SK-N-SH (cell line): ENCODE data around the gene CTCF. TPM values are rescaled to one million over a fixed set of nuclear protein-coding genes. Genes with fewer than 3 reads are reported as not detected.

Source experiments
- CTCF ChIA-PET: fragments of 300-600, 350-600 bp; formaldehyde crosslinking; extraction: SDS; loops from one replicate; lab custom pipeline; 2021; lab: Yijun Ruan, JAX
- POLR2A ChIA-PET: fragments of 350-600 bp; sonication (Branson Sonifier 250); formaldehyde crosslinking; extraction: SDS; loops from one replicate; lab custom pipeline; 2020; ENCODE audit warnings: antibody characterized with exemption, inconsistent platforms; lab: Yijun Ruan, JAX
- DNase-seq: peaks from one replicate; pipeline ENCODE4 v3.0.0; 2012
- H2AFZ ChIP-seq: fragments of 200-600 bp; sonication (generic); 2 replicates; pipeline ENCODE4 v1.8.1; 2016; ENCODE audit warnings: antibody characterized with exemption, mild to moderate bottlenecking, low read depth
- H3F3A ChIP-seq: fragments of 200-600 bp; sonication (generic); replicated peaks from 2 replicates; pipeline ENCODE3; 2016; ENCODE audit warnings: antibody characterized with exemption, mild to moderate bottlenecking; ENCODE audit not compliant: insufficient read depth
- H3K27ac ChIP-seq, 2 experiments: fragments of 200-500 bp in 1 of 2; fragments of 200-600 bp in 1 of 2; sonication (Bioruptor generic) in 1 of 2; sonication (generic), shearing (Covaris generic) in 1 of 2; 2 replicates each; pipeline versions ENCODE4 v1.5.1 to v1.6.1; 2014 to 2016; ENCODE audit warnings: low read depth in 2 of 2, inconsistent platforms in 1 of 2, low read length in 1 of 2, mild to moderate bottlenecking in 1 of 2, mixed read lengths in 1 of 2
- H3K27me3 ChIP-seq: fragments of 200-600 bp; sonication (generic), shearing (Covaris generic); 2 replicates; pipeline ENCODE4 v1.6.1; 2016; ENCODE audit warnings: mixed run types; ENCODE audit not compliant: insufficient read depth
- H3K36me3 ChIP-seq, 2 experiments: fragments of 200-500 bp in 1 of 2; fragments of 200-600 bp in 1 of 2; sonication (Bioruptor generic) in 1 of 2; sonication (generic) in 1 of 2; replicated peaks in 1 of 2; 2 replicates each; pipeline versions ENCODE3 to v1.5.1; 2014 to 2016; ENCODE audit warnings: low read length in 1 of 2, mild to moderate bottlenecking in 1 of 2; ENCODE audit not compliant: insufficient read depth in 2 of 2, control insufficient read depth in 1 of 2
- H3K4me1 ChIP-seq, 2 experiments: fragments of 200-500 bp in 1 of 2; fragments of 200-600 bp in 1 of 2; sonication (Bioruptor generic) in 1 of 2; sonication (generic), shearing (Covaris generic) in 1 of 2; 2 replicates each; pipeline versions ENCODE4 v1.5.1 to v1.6.1; 2014 to 2016; ENCODE audit warnings: low read depth in 1 of 2, low read length in 1 of 2, mixed run types in 1 of 2; ENCODE audit not compliant: insufficient read depth in 2 of 2, control insufficient read depth in 1 of 2
- H3K4me2 ChIP-seq: fragments of 200-600 bp; sonication (generic), shearing (Covaris generic); 2 replicates; pipeline ENCODE4 v1.6.1; 2017; ENCODE audit warnings: mixed run types
- H3K4me3 ChIP-seq, 2 experiments: fragments of 200-500 bp in 1 of 2; fragments of 200-600 bp in 1 of 2; sonication (Bioruptor generic) in 1 of 2; sonication (generic), shearing (Covaris generic) in 1 of 2; 2 replicates each; pipeline versions ENCODE4 v1.5.1 to v1.8.1; 2014 to 2016; ENCODE audit warnings: low read depth in 2 of 2, inconsistent platforms in 1 of 2, low read length in 1 of 2, mild to moderate bottlenecking in 1 of 2, mixed read lengths in 1 of 2, moderate library complexity in 1 of 2
- H3K79me2 ChIP-seq: fragments of 200-600 bp; sonication (generic); 2 replicates; pipeline ENCODE4 v1.8.1; 2017; ENCODE audit warnings: mild to moderate bottlenecking; ENCODE audit not compliant: insufficient read depth
- H3K9ac ChIP-seq: fragments of 200-600 bp; sonication (generic); 2 replicates; pipeline ENCODE4 v1.6.1; 2017; ENCODE audit warnings: mixed run types
- H3K9me2 ChIP-seq: fragments of 200-600 bp; sonication (generic); 2 replicates; pipeline ENCODE4 v1.6.1; 2017; ENCODE audit warnings: mixed run types
- H3K9me3 ChIP-seq: fragments of 200-600 bp; sonication (generic); 2 replicates; pipeline ENCODE4 v1.6.1; 2017; ENCODE audit warnings: mixed run types, mild to moderate bottlenecking, moderate library complexity
- H4K20me1 ChIP-seq: fragments of 200-600 bp; sonication (generic); 2 replicates; pipeline ENCODE4 v1.6.1; 2017; ENCODE audit warnings: mild to moderate bottlenecking, mixed run types; ENCODE audit not compliant: insufficient read depth
- CHD2 ChIP-seq: fragments of 150-350 bp; IDR thresholded peaks from 2 replicates; pipeline ENCODE4 v1.6.1; 2018; ENCODE audit warnings: low read length; ENCODE audit not compliant: partially characterized antibody
- EP300 ChIP-seq, 2 experiments: IDR thresholded peaks; 2 replicates each; pipeline versions ENCODE4 v1.4.0 to v1.6.1; 2012; ENCODE audit warnings: borderline replicate concordance in 1 of 2, low read depth in 1 of 2, low read length in 1 of 2
- EZH2phosphoT487 ChIP-seq: fragments of 200-600 bp; sonication (generic); IDR thresholded peaks from 2 replicates; pipeline ENCODE4 v1.6.1; 2017; ENCODE audit warnings: low read depth, mixed run types, mild to moderate bottlenecking, antibody characterized with exemption, moderate library complexity, borderline replicate concordance
- GATA2 ChIP-seq: sonication (generic); formaldehyde crosslinking; IDR thresholded peaks from 2 replicates; pipeline ENCODE4 v1.5.0; 2020; ENCODE audit warnings: mild to moderate bottlenecking, missing genetic modification reagents
- POLR2AphosphoS5 ChIP-seq: IDR thresholded peaks from 2 replicates; pipeline ENCODE4 v1.6.1; 2012; ENCODE audit warnings: low read depth, low read length
- RAD21 ChIP-seq: IDR thresholded peaks from 2 replicates; pipeline ENCODE4 v1.6.1; 2012; ENCODE audit warnings: mild to moderate bottlenecking, low read length
- REST ChIP-seq: IDR thresholded peaks from 2 replicates; pipeline ENCODE4 v1.6.1; 2012; ENCODE audit warnings: mild to moderate bottlenecking, low read depth, low read length, moderate library complexity
- SIN3A ChIP-seq: IDR thresholded peaks from 2 replicates; pipeline ENCODE4 v1.6.1; 2012; ENCODE audit warnings: low read depth, mild to moderate bottlenecking, low read length, moderate library complexity, borderline replicate concordance
- SMC3 ChIP-seq: IDR thresholded peaks from 2 replicates; pipeline ENCODE4 v1.6.1; 2012; ENCODE audit warnings: low read depth, low read length, improper control_type of control experiment
- TAF1 ChIP-seq: IDR thresholded peaks from 2 replicates; pipeline ENCODE4 v1.6.1; 2012; ENCODE audit warnings: low read depth, mild to moderate bottlenecking, low read length, moderate library complexity, borderline replicate concordance
- TCF12 ChIP-seq: IDR thresholded peaks from 2 replicates; pipeline ENCODE4 v1.4.0; 2012
- TEAD4 ChIP-seq: IDR thresholded peaks from 2 replicates; pipeline ENCODE4 v1.4.0; 2012; ENCODE audit warnings: mild to moderate bottlenecking, borderline replicate concordance; ENCODE audit not compliant: insufficient read depth
- WGBS: methylation state at CpG from one replicate; pipeline ENCODE4 v1.1.6; 2017; ENCODE audit warnings: low lambda C conversion rate; 5-methylcytosine and 5-hydroxymethylcytosine counted together
- polyA plus RNA-seq, 3 experiments: library from polyadenylated mRNA; depleted of rRNA; stranded (reverse); fragments of >200 nt; gene quantifications; 2 replicates each; pipeline ENCODE4 v1.2.3, GENCODE V29; 2012
- TF ChIP-seq, protein P1 (sequence below): IDR thresholded peaks from 2 replicates; pipeline ENCODE4 v1.4.0; 2012; ENCODE audit warnings: low read depth, borderline replicate concordance
- TF ChIP-seq, protein P2 (sequence below): IDR thresholded peaks from 2 replicates; pipeline ENCODE4 v1.4.0; 2012; ENCODE audit warnings: low read depth, borderline replicate concordance
- TF ChIP-seq, protein P3 (sequence below): IDR thresholded peaks from 2 replicates; pipeline ENCODE4 v1.4.0; 2012; ENCODE audit warnings: low read depth

The CTCF gene
- polyA plus RNA-seq, 1 of the 3 experiments (the other 2 are of a cell fraction): 19.6 TPM

DNA sequence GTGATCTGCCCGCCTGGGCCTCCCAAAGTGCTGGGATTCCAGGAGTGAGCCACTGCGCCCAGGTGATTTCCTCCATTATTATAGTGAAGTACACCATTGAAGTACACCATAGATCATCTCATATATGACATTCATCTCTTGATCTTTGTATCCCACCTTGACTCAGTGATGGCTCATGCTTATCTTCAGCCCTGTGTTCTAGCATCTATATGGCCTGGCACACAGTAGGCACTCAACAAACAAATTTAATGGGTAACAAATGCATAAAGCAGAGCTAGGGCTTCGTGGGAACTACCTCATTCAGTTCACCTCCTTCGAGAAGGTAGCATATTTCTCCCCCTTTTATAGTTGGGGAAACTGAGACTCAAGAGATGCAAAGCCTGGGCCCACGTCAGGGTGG lies 103.3 kb downstream of the CTCF start (continued):
- TF ChIP-seq, protein P1, sequence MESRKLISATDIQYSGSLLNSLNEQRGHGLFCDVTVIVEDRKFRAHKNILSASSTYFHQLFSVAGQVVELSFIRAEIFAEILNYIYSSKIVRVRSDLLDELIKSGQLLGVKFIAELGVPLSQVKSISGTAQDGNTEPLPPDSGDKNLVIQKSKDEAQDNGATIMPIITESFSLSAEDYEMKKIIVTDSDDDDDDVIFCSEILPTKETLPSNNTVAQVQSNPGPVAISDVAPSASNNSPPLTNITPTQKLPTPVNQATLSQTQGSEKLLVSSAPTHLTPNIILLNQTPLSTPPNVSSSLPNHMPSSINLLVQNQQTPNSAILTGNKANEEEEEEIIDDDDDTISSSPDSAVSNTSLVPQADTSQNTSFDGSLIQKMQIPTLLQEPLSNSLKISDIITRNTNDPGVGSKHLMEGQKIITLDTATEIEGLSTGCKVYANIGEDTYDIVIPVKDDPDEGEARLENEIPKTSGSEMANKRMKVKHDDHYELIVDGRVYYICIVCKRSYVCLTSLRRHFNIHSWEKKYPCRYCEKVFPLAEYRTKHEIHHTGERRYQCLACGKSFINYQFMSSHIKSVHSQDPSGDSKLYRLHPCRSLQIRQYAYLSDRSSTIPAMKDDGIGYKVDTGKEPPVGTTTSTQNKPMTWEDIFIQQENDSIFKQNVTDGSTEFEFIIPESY: no peak
- no peak for TF ChIP-seq CHD2
- TF ChIP-seq SIN3A: no peak
- TF ChIP-seq TEAD4: no peak
- TF ChIP-seq SMC3: no peak
- TF ChIP-seq GATA2 (CRISPR knock-in tag): no peak
- no peak for TF ChIP-seq TAF1
- no peak for TF ChIP-seq POLR2AphosphoS5
- no peak for TF ChIP-seq TCF12
- no peak for TF ChIP-seq REST
- TF ChIP-seq, protein P2, sequence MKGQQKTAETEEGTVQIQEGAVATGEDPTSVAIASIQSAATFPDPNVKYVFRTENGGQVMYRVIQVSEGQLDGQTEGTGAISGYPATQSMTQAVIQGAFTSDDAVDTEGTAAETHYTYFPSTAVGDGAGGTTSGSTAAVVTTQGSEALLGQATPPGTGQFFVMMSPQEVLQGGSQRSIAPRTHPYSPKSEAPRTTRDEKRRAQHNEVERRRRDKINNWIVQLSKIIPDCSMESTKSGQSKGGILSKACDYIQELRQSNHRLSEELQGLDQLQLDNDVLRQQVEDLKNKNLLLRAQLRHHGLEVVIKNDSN: no peak
- no peak for TF ChIP-seq EP300 (IDR thresholded peaks at IDR 0.05; ENCODE audit: borderline replicate concordance in 1 of 2, low read depth in 1 of 2, low read length in 1 of 2)
- TF ChIP-seq EZH2phosphoT487: no peak

DNA sequence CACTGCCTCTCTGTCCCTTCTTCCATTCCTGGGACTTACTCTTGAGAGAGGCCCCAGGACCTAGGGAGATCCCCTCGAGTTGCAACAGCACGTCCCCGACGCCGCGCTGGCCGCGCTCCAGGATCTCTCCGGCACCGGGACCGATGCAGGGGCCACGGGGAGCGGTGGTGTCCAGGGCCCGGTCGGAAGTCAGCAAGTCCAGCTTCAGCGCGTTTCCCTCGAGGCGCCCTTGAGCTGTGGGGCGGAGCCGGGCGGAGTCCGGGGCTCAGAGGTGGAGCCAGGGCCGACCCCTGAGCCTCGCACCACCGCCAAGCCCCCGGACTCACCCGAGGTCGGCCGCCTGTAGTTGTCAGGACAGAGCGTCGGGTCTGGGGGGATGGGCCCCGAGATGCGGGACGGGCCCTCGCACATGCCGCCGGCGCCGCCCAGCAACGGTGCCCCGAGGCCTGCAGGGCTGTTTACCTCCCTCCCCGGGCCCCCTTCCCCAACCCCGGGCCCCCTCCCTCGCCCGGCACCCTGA lies 103.8 kb downstream of the CTCF start:
- Histone ChIP-seq H4K20me1 (no peaks in the 10 kb centered on the region), H3K36me3 (peaks cover 0 to 13% of the 10 kb centered on the region in 2 experiments), H3K9me3 (no peaks in the 10 kb centered on the region), H3K4me3 (peak overlapping the region; percentile 67 to 73), H3K9ac (peak overlapping the region; percentile 75), H3K27ac (peak overlapping the region; percentile 56 to 66; a peak in 3 of 4 replicates), H3K4me1 (peaks cover 10 to 33% of the 10 kb centered on the region in 2 experiments; a peak in 2 of 4 replicates), H3K4me2 (peak overlapping the region; percentile 99), H2AFZ (peak overlapping the region; percentile 94; the same call in 1 of the 2 replicates), H3K27me3 (no peaks in the 10 kb centered on the region), H3K79me2 (peaks cover 3% of the 10 kb centered on the region; the same call in 1 of the 2 replicates)
- 10% methylated on average over 2 of the region's 46 CpGs for whole genome bisulfite sequencing
- CTCF ChIA-PET: interaction anchor here (1.1 to 18.3 kb wide), 11 partner anchors 14 to 238 kb away, joined by 3 to 246 read pairs (median 9); partner anchors contain the start of genes ATP6V0D1, CARMIL2 and CTCF
- POLR2A ChIA-PET: interaction anchor here (0.8 to 2.4 kb wide), 6 partner anchors 10 to 180 kb away, joined by 3 to 11 read pairs (median 4); partner anchors contain the start of genes CTCF and RIPOR1
- peak; percentile 82 for DNase-seq
- TF ChIP-seq RAD21: no peak
- TF ChIP-seq, protein P3, sequence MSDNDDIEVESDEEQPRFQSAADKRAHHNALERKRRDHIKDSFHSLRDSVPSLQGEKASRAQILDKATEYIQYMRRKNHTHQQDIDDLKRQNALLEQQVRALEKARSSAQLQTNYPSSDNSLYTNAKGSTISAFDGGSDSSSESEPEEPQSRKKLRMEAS: peak; percentile 27
- TF ChIP-seq, all 33 proteins: peak for 1
- H3K9me2 ChIP-seq: no peaks in the 10 kb centered on the region
- peaks cover 19% of the 10 kb centered on the region for H3F3A ChIP-seq
